Head of caudate nucleus (tissue), 42 donors: ENCODE data around the gene SF3B4.
"Not testable (repeated sequence)": the region's sequence is repeated elsewhere in the genome, so short reads cannot be mapped to it uniquely, and the experiment has no call there.

ENCODE experiments used
- DNase-seq, 42 donors: peaks; one replicate each; pipeline versions ENCODE4 v3.0.0 to v3.0.0-alpha.2; 2020 to 2021; ENCODE audit warnings: mixed read lengths in 7 of 42
- intact Hi-C: fragments of 100-400 bp; cut with DNase I; formaldehyde crosslinking; loops from one replicate; pipeline ENCODE4 v1.15.0; 2022

SF3B4 gene

GRCh38 chr1:149903836-149904491, 23.6 kb downstream of the SF3B4 start:
- intact Hi-C loops: no loop called here
- DNase-seq: no peak

GRCh38 chr1:149899460-149900284, 27.9 kb downstream of the SF3B4 start, which contains the start of gene BOLA1:
BOLA1 (plus strand) TSS chr1:149899568; CDS start chr1:149900060, 492 bp downstream.
- intact Hi-C loops: no loop called here
- DNase-seq: peak; percentile 93 to 99 (median 97)

GRCh38 chr1:149896575-149896974, 31.0 kb downstream of the SF3B4 start:
- no peak for DNase-seq
- intact Hi-C loops: no loop called here

GRCh38 chr1:149888999-149889289, 38.7 kb downstream of the SF3B4 start:
- DNase-seq: peak in 7 of 42 donors; percentile 9 to 61 (median 27)
- intact Hi-C loops: no loop called here

- intact Hi-C loops: no loop called here
- DNase-seq: peak; percentile 41 to 90 (median 75)
Observed at GRCh38 chr1:149888247-149888998, 39.2 kb downstream of the SF3B4 start.

- DNase-seq: peak; percentile 53 to 97 (median 88)
- intact Hi-C loops: no loop called here
Observed at GRCh38 chr1:149887456-149888246, 40.0 kb downstream of the SF3B4 start.

GRCh38 chr1:149887196-149887455, 40.5 kb downstream of the SF3B4 start:
- DNase-seq, intact Hi-C loops: not testable (repeated sequence)

- intact Hi-C loops: no loop called here
- peak; percentile 72 to 98 (median 93) for DNase-seq
Observed at GRCh38 chr1:149886396-149887195, 41.0 kb downstream of the SF3B4 start.

- intact Hi-C loops: not testable (repeated sequence)
- DNase-seq: peak in 3 of 42 donors; percentile 17 to 29 (median 19)
Observed at GRCh38 chr1:149886121-149886395, 41.5 kb downstream of the SF3B4 start.

GRCh38 chr1:149885339-149886120, 42.1 kb downstream of the SF3B4 start:
- peak; percentile 61 to 91 (median 82) for DNase-seq
- intact Hi-C loops: no loop called here

- DNase-seq: peak in 1 of 42 donors; percentile 38
- intact Hi-C loops: no loop called here
Observed at GRCh38 chr1:149884433-149885338, 42.9 kb downstream of the SF3B4 start.

- intact Hi-C loops: no loop called here
- DNase-seq: peak in 1 of 42 donors; percentile 33
Observed at GRCh38 chr1:149883598-149884247, 43.9 kb downstream of the SF3B4 start.

GRCh38 chr1:149881876-149882275, 45.7 kb downstream of the SF3B4 start:
- peak in 1 of 42 donors; percentile 17 for DNase-seq
- intact Hi-C loops: no loop called here

- DNase-seq: no peak
- intact Hi-C loops: no loop called here
Observed at GRCh38 chr1:149879556-149879955, 48.0 kb downstream of the SF3B4 start.

GRCh38 chr1:149877211-149877946, 50.2 kb downstream of the SF3B4 start:
- DNase-seq: peak in 1 of 42 donors; percentile 17
- intact Hi-C loops: no loop called here
